Trophoblast cell (in vitro differentiated cells and primary cell): ENCODE data around the gene MMAB.

Source experiments
- DNase-seq, 2 donors: peaks; one replicate each; pipeline ENCODE4 v3.0.0-alpha.2; 2016
- H2AFZ ChIP-seq: 2 replicates; pipeline ENCODE4 v1.6.1; 2013; ENCODE audit warnings: low read length, moderate library complexity, mild to moderate bottlenecking; ENCODE audit not compliant: insufficient read depth, poor library complexity
- H2AK5ac ChIP-seq: 2 replicates; pipeline ENCODE4 v1.6.1; 2013; ENCODE audit warnings: mild to moderate bottlenecking, low read length
- H2BK120ac ChIP-seq: 2 replicates; pipeline ENCODE4 v1.6.1; 2013; ENCODE audit warnings: low read length, mild to moderate bottlenecking, moderate library complexity; ENCODE audit not compliant: insufficient read depth, poor library complexity
- H2BK12ac ChIP-seq: 2 replicates; pipeline ENCODE4 v1.6.1; 2013; ENCODE audit warnings: mild to moderate bottlenecking, low read length, moderate library complexity
- H2BK5ac ChIP-seq: 2 replicates; pipeline ENCODE4 v1.6.1; 2013; ENCODE audit warnings: low read length, low read depth, moderate library complexity, mild to moderate bottlenecking; ENCODE audit not compliant: poor library complexity
- H3K14ac ChIP-seq: 2 replicates; pipeline ENCODE4 v1.6.1; 2013; ENCODE audit warnings: mild to moderate bottlenecking, low read length
- H3K18ac ChIP-seq: 2 replicates; pipeline ENCODE4 v1.6.1; 2013; ENCODE audit warnings: mild to moderate bottlenecking, low read length
- H3K23ac ChIP-seq: 2 replicates; pipeline ENCODE4 v1.6.1; 2013; ENCODE audit warnings: low read length
- H3K27ac ChIP-seq: 2 replicates; pipeline ENCODE4 v1.5.1; 2013; ENCODE audit warnings: low read depth, mild to moderate bottlenecking, inconsistent platforms, low read length, moderate library complexity
- H3K27me3 ChIP-seq: 2 replicates; pipeline ENCODE4 v1.6.1; 2013; ENCODE audit warnings: inconsistent platforms, mild to moderate bottlenecking, low read length, moderate library complexity; ENCODE audit not compliant: insufficient read depth
- H3K36me3 ChIP-seq, 2 experiments: 1 replicate in 1 of 2; 2 replicates in 1 of 2; pipeline ENCODE4 v1.6.1; 2013; ENCODE audit warnings: low read length in 2 of 2, mild to moderate bottlenecking in 2 of 2, moderate library complexity in 1 of 2; ENCODE audit not compliant: insufficient read depth in 2 of 2, control insufficient read depth in 1 of 2
- H3K4ac ChIP-seq: 2 replicates; pipeline ENCODE4 v1.6.1; 2013; ENCODE audit warnings: low read depth, mild to moderate bottlenecking, low read length, moderate library complexity
- H3K4me1 ChIP-seq, 2 experiments: 1 replicate in 1 of 2; 2 replicates in 1 of 2; pipeline ENCODE4 v1.6.1; 2013; ENCODE audit warnings: low read length in 2 of 2, mild to moderate bottlenecking in 2 of 2, moderate library complexity in 1 of 2; ENCODE audit not compliant: insufficient read depth in 2 of 2, control insufficient read depth in 1 of 2
- H3K4me2 ChIP-seq: 2 replicates; pipeline ENCODE4 v1.6.1; 2013; ENCODE audit warnings: inconsistent platforms, mild to moderate bottlenecking, low read length, moderate library complexity
- H3K4me3 ChIP-seq: 2 replicates; pipeline ENCODE4 v1.5.1; 2013; ENCODE audit warnings: mild to moderate bottlenecking, low read depth, low read length, inconsistent platforms
- H3K79me1 ChIP-seq: one replicate; pipeline ENCODE4 v1.6.1; 2013; ENCODE audit warnings: low read length
- H3K79me2 ChIP-seq: 2 replicates; pipeline ENCODE4 v1.6.1; 2013; ENCODE audit warnings: low read length, mild to moderate bottlenecking; ENCODE audit not compliant: control insufficient read depth, insufficient read depth, poor library complexity
- H3K9ac ChIP-seq: 2 replicates; pipeline ENCODE4 v1.6.1; 2013; ENCODE audit warnings: mild to moderate bottlenecking, low read length
- H3K9me3 ChIP-seq: 2 replicates; pipeline ENCODE4 v1.6.1; 2013; ENCODE audit warnings: low read depth, mild to moderate bottlenecking, control low read depth, inconsistent platforms, low read length; ENCODE audit not compliant: insufficient read depth
- H4K12ac ChIP-seq: 2 replicates; pipeline ENCODE4 v1.6.1; 2013; ENCODE audit warnings: low read depth, mild to moderate bottlenecking, low read length, moderate library complexity
- H4K8ac ChIP-seq: 2 replicates; pipeline ENCODE4 v1.6.1; 2013; ENCODE audit warnings: low read depth, mild to moderate bottlenecking, low read length, moderate library complexity
- H4K91ac ChIP-seq: one replicate; pipeline ENCODE4 v1.6.1; 2013; ENCODE audit warnings: low read depth, mild to moderate bottlenecking, low read length, moderate library complexity
- WGBS: extraction: QIAGEN DNeasy Blood & Tissue Kit; methylation state at CpG from one replicate; pipeline ENCODE4 v1.1.7; 2013; ENCODE audit warnings: missing lambda C conversion rate; ENCODE audit not compliant: insufficient read length, insufficient coverage; ENCODE audit errors: extremely low coverage; 5-methylcytosine and 5-hydroxymethylcytosine counted together

MMAB gene

GRCh38 chr12:109592195-109592904, 19.0 kb upstream of the MMAB start:
- no peak for DNase-seq
- Histone ChIP-seq H3K9me3 (peaks cover 2% of the 10 kb centered on the region), H3K18ac (no peak overlapping the region), H4K91ac (no peak overlapping the region), H3K9ac (no peak overlapping the region), H2AK5ac (no peak overlapping the region), H4K12ac (no peak overlapping the region), H3K14ac (no peak overlapping the region), H3K4me3 (no peak overlapping the region), H2AFZ (no peak overlapping the region), H3K23ac (no peak overlapping the region), H4K8ac (no peak overlapping the region), H3K4me1 (no peaks in the 10 kb centered on the region), H3K79me2 (no peaks in the 10 kb centered on the region), H3K27me3 (no peaks in the 10 kb centered on the region), H3K27ac (no peak overlapping the region), H3K36me3 (peaks cover 83 to 87% of the 10 kb centered on the region in 2 experiments), H3K79me1 (no peaks in the 10 kb centered on the region), H2BK5ac (no peak overlapping the region), H3K4me2 (no peak overlapping the region), H2BK120ac (no peak overlapping the region), H2BK12ac (no peak overlapping the region), H3K4ac (no peak overlapping the region)
- no CpG with 5 or more reads among the region's 19 CpGs for WGBS

GRCh38 chr12:109591041-109591440, 17.7 kb upstream of the MMAB start:
- DNase-seq, result no peak
- no peak overlapping the region for H2AK5ac ChIP-seq

GRCh38 chr12:109590566-109590965, 17.3 kb upstream of the MMAB start:
- H4K12ac ChIP-seq, result no peak overlapping the region
- peaks cover 86% of the 10 kb centered on the region in 2 experiments for H3K36me3 ChIP-seq
- H3K4ac ChIP-seq, result no peak overlapping the region
- H3K23ac ChIP-seq, result no peak overlapping the region
- no peak overlapping the region for H3K4me2 ChIP-seq
- no peak overlapping the region for H4K8ac ChIP-seq
- H3K4me1 ChIP-seq, result no peaks in the 10 kb centered on the region
- no peak overlapping the region for H3K18ac ChIP-seq
- H2BK12ac ChIP-seq, result no peak overlapping the region
- no peaks in the 10 kb centered on the region for H3K27me3 ChIP-seq
- H3K4me3 ChIP-seq, result no peak overlapping the region
- no CpG with 5 or more reads among the region's 8 CpGs for WGBS
- DNase-seq, result no peak
- no peak overlapping the region for H3K9ac ChIP-seq
- no peaks in the 10 kb centered on the region for H3K79me2 ChIP-seq
- H3K27ac ChIP-seq, result no peak overlapping the region
- no peak overlapping the region for H2AFZ ChIP-seq
- H3K14ac ChIP-seq, result no peak overlapping the region
- no peak overlapping the region for H2AK5ac ChIP-seq
- no peaks in the 10 kb centered on the region for H3K79me1 ChIP-seq
- H2BK5ac ChIP-seq, result no peak overlapping the region
- no peak overlapping the region for H2BK120ac ChIP-seq
- H3K9me3 ChIP-seq, result no peaks in the 10 kb centered on the region
- no peak overlapping the region for H4K91ac ChIP-seq

More at GRCh38 chr12:109591041-109591440, 17.7 kb upstream of the MMAB start:
- Histone ChIP-seq H2BK5ac (no peak overlapping the region), H3K79me1 (no peaks in the 10 kb centered on the region), H3K27me3 (no peaks in the 10 kb centered on the region), H2BK120ac (no peak overlapping the region), H3K4me1 (no peaks in the 10 kb centered on the region), H2BK12ac (no peak overlapping the region), H3K4me3 (no peak overlapping the region), H2AFZ (no peak overlapping the region), H3K27ac (no peak overlapping the region), H4K12ac (peak overlapping the region; percentile 9), H3K9ac (no peak overlapping the region), H3K9me3 (no peaks in the 10 kb centered on the region), H3K79me2 (no peaks in the 10 kb centered on the region), H4K8ac (no peak overlapping the region), H3K23ac (no peak overlapping the region), H3K36me3 (peaks cover 86 to 88% of the 10 kb centered on the region in 2 experiments), H3K14ac (no peak overlapping the region), H4K91ac (no peak overlapping the region), H3K18ac (no peak overlapping the region), H3K4me2 (no peak overlapping the region), H3K4ac (no peak overlapping the region)
- WGBS, result no CpG with 5 or more reads among the region's 10 CpGs

- Histone ChIP-seq H3K79me1 (no peaks in the 10 kb centered on the region), H3K4me2 (no peak overlapping the region), H3K27me3 (no peaks in the 10 kb centered on the region), H3K18ac (no peak overlapping the region), H2BK120ac (no peak overlapping the region), H3K9ac (no peak overlapping the region), H2AK5ac (no peak overlapping the region), H2BK12ac (no peak overlapping the region), H4K8ac (no peak overlapping the region), H2BK5ac (no peak overlapping the region), H2AFZ (no peak overlapping the region), H3K4me3 (no peak overlapping the region), H4K12ac (no peak overlapping the region), H3K27ac (no peak overlapping the region), H3K14ac (no peak overlapping the region), H3K36me3 (peaks cover 83 to 85% of the 10 kb centered on the region in 2 experiments), H3K9me3 (no peaks in the 10 kb centered on the region), H3K23ac (no peak overlapping the region), H3K79me2 (no peaks in the 10 kb centered on the region), H3K4ac (no peak overlapping the region), H4K91ac (no peak overlapping the region), H3K4me1 (no peaks in the 10 kb centered on the region)
- no CpG with 5 or more reads among the region's 16 CpGs for WGBS
- no peak for DNase-seq
Measured at GRCh38 chr12:109589691-109590245, 16.5 kb upstream of the MMAB start.
